Esophagus squamous epithelium (tissue), 5 donors: Measurements from ENCODE around the gene SDR9C7. TPM values are rescaled to one million over a fixed set of nuclear protein-coding genes. Genes with fewer than 3 reads are reported as not detected.
"Not testable (repeated sequence)": the region's sequence is repeated elsewhere in the genome, so short reads cannot be mapped to it uniquely, and the experiment has no call there.

Experiments used
- DNase-seq: peaks from one replicate; lab custom pipeline; 2025; lab: John Stamatoyannopoulos, UW
- H3K27ac ChIP-seq, 4 donors: fragments of 200-600 bp; sonication (generic); one replicate each; pipeline ENCODE4 v1.5.1; 2016 to 2019; ENCODE audit warnings: mild to moderate bottlenecking in 1 of 4
- H3K27me3 ChIP-seq, 4 donors: fragments of 200-600 bp; sonication (generic); 1 replicate in 3 of 4; 2 replicates in 1 of 4; pipeline versions ENCODE4 v1.5.1 to v1.6.0; 2017 to 2021; ENCODE audit warnings: antibody characterized with exemption in 1 of 4
- H3K36me3 ChIP-seq, 3 donors: fragments of 200-600 bp; sonication (generic); one replicate each; pipeline ENCODE4 v1.5.1; 2016 to 2019
- H3K4me1 ChIP-seq, 3 donors: fragments of 200-600 bp; sonication (generic); one replicate each; pipeline ENCODE4 v1.5.1; 2017 to 2019
- H3K4me3 ChIP-seq, 4 donors: fragments of 200-600 bp; sonication (generic); 1 replicate in 3 of 4; 2 replicates in 1 of 4; pipeline ENCODE4 v1.5.1; 2016 to 2019; ENCODE audit warnings: mild to moderate bottlenecking in 2 of 4, moderate library complexity in 1 of 4
- H3K9me3 ChIP-seq, 3 donors: fragments of 200-600 bp; sonication (generic); one replicate each; pipeline ENCODE4 v1.5.1; 2016 to 2019
- POLR2A ChIP-seq, 4 donors: fragments of 450-650 bp; IDR thresholded peaks; one replicate each; pipeline ENCODE4 v1.6.1; 2017; ENCODE audit warnings: antibody characterized with exemption in 4 of 4, mild to moderate bottlenecking in 4 of 4, moderate library complexity in 3 of 4
- WGBS, 2 donors: methylation state at CpG; one replicate each; pipeline ENCODE4 v1.1.5; 2018; 5-methylcytosine and 5-hydroxymethylcytosine counted together
- intact Hi-C: fragments of 100-400 bp; cut with DNase I; formaldehyde crosslinking; loops from one replicate; pipeline ENCODE4 v1.15.0; 2022
- total RNA-seq, 4 donors: library from RNA; depleted of rRNA; stranded (reverse); fragments of >200 nt; gene quantifications; one replicate each; pipeline ENCODE4 v1.1.0, GENCODE V29; 2016
- TF ChIP-seq, protein P1 (sequence below), 6 experiments: fragments of 450-650 bp in 4 of 6; fragments of 200-600 bp in 2 of 6; sonication (generic) in 2 of 6; IDR thresholded peaks; one replicate each; pipeline ENCODE4 v1.5.1; 2016 to 2019; ENCODE audit warnings: antibody characterized with exemption in 6 of 6, mild to moderate bottlenecking in 4 of 6, moderate library complexity in 4 of 6
- donor health status: DM: yes; HTN: yes; CAD: no.

Gene SDR9C7
- total RNA-seq, 4 donors from 2014 or later, result 2.9 to 42.1 (median 19.8) TPM

DNA sequence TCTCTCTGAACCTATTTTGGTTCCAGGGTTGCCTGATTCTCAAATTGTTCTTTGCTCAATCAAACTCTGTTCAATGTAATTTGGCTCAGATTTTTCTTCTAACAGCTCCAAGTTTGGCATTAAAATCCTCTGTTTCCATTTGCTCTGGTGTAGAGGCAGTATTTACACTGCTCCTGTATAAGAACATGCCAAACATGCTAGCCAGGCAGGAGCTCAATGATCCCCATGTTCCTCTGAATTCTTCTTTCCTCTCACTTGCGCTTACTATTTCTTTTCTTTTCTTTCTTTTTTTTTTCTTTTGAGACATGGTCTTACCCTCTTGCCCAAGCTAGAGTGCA lies 17.2 kb downstream of the SDR9C7 start:
- Histone ChIP-seq H3K4me3 (no peak overlapping the region), H3K9me3 (no peaks in the 10 kb centered on the region), H3K27me3 (no peaks in the 10 kb centered on the region), H3K36me3 (no peaks in the 10 kb centered on the region), H3K27ac (no peak overlapping the region), H3K4me1 (no peaks in the 10 kb centered on the region)
- intact Hi-C loops, result no loop called here
- 75 to 87% methylated on average over 1 of the region's 1 CpG for WGBS, 2 donors
- DNase-seq, result no peak
- TF ChIP-seq, protein P1, sequence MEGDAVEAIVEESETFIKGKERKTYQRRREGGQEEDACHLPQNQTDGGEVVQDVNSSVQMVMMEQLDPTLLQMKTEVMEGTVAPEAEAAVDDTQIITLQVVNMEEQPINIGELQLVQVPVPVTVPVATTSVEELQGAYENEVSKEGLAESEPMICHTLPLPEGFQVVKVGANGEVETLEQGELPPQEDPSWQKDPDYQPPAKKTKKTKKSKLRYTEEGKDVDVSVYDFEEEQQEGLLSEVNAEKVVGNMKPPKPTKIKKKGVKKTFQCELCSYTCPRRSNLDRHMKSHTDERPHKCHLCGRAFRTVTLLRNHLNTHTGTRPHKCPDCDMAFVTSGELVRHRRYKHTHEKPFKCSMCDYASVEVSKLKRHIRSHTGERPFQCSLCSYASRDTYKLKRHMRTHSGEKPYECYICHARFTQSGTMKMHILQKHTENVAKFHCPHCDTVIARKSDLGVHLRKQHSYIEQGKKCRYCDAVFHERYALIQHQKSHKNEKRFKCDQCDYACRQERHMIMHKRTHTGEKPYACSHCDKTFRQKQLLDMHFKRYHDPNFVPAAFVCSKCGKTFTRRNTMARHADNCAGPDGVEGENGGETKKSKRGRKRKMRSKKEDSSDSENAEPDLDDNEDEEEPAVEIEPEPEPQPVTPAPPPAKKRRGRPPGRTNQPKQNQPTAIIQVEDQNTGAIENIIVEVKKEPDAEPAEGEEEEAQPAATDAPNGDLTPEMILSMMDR (IDR thresholded peaks at IDR 0.05), result no peak
- no peak for TF ChIP-seq POLR2A (IDR thresholded peaks at IDR 0.05)

DNA sequence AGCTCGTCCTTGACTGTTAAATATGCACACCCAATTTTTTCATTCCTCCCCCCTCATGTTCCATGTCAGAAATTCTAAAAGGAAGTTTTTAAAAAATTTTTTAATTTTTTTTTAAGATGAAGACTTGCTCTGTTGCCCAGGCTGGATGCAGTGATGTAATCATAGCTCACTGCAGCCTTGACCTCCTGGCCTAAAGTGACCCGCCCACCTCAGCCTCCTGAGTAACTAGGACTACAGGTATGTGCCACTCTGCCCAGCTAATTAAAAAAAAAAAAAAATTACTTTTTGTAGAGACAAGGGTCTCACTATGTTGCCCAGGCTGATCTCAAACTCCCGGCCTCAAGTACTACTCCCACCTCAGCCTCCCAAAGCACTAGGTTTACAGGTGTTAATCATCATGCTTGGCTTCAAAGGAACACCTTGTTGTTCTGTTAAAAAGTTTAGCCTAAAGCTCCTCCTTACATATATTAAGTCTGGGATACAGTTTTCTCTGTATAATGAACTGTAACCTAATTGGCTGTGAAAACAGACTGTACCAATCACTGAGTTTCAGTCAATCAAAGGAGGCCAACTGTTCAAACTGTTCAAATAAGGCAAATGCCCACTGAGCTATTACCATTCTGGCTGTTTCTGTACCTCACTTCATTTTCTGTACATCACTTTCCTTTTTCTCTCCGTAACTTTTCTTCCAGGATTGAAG lies 17.8 kb downstream of the SDR9C7 start:
- TF ChIP-seq, protein P1 (IDR thresholded peaks at IDR 0.05), result no peak
- TF ChIP-seq POLR2A (IDR thresholded peaks at IDR 0.05), result no peak
- no peaks in the 10 kb centered on the region for H3K4me1 ChIP-seq
- H3K27me3 ChIP-seq, result no peaks in the 10 kb centered on the region
- H3K4me3 ChIP-seq, result no peak overlapping the region
- H3K36me3 ChIP-seq, result no peaks in the 10 kb centered on the region
- no peak overlapping the region for H3K27ac ChIP-seq
- H3K9me3 ChIP-seq, result no peaks in the 10 kb centered on the region
- no peak for DNase-seq
- intact Hi-C loops, result no loop called here
- 76 to 81% methylated on average over 4 of the region's 4 CpGs for WGBS, 2 donors

DNA sequence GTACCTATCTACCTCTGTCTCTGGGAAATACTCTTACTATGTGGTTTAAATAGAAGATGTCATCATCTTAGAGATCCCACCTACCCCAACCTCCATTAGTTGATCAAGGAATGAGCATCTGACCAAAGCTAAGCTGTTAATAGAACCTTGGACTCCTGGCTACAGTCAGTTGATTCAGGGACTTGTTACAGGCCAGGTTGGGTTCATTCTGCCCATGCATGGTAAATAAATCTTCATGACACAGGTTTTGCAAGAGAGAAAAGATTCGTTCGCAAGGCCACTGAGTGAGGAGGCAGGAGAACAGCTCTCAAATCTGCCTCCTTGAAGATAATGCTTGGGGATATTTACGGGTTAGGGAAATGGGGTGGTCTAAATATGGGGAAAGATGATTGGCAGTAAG lies 19.5 kb downstream of the SDR9C7 start:
- Histone ChIP-seq H3K36me3 (no peaks in the 10 kb centered on the region), H3K27me3 (no peaks in the 10 kb centered on the region), H3K27ac (no peak overlapping the region), H3K4me3 (no peak overlapping the region), H3K4me1 (no peaks in the 10 kb centered on the region), H3K9me3 (peaks cover 0 to 6% (median 3%) of the 10 kb centered on the region in 3 donors)
- intact Hi-C loops, result no loop called here
- DNase-seq, result no peak
- 85 to 89% methylated on average over 3 of the region's 3 CpGs for WGBS, 2 donors
- TF ChIP-seq, protein P1 (IDR thresholded peaks at IDR 0.05), result no peak
- TF ChIP-seq POLR2A (IDR thresholded peaks at IDR 0.05), result no peak

DNA sequence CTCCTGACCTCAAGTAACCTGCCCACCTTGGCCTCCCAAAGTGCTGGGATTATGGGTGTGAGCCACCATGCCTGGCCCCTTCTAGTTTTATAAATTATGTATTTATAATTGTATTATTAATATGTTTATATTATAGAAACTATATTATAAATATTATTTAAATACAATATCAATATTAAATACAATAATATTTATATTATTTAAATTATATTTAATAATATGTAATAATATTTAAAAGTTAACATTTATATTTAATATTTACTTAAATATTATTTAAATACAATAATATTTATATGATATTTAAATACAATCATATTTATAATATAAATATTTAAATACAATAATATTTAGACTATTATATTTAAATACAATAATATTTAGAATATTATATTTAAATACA lies 20.0 kb downstream of the SDR9C7 start:
- H3K9me3 ChIP-seq, result peaks cover 0 to 11% (median 8%) of the 10 kb centered on the region in 3 donors
- intact Hi-C loops, result no loop called here

DNA sequence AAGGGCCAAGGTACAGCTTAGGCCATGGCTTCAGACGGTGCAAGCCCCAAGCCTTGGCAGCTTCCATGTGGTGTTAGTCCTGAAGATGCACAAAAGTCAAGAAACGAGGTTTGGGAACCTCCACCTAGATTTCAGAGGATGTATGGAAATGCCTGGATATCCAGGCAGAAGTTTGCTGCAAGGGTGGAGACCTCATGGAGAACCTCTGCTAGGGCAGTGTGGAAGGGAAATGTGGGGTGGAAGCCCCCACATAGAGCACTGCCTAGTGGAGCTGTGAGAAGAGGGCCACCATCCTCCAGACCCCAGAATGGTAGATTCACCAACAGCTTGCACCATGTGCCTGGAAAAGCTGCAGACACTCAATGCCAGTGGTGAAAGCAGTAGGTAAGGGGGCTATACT lies 24.8 kb downstream of the SDR9C7 start:
- H3K4me1 ChIP-seq, H3K27ac ChIP-seq, H3K36me3 ChIP-seq, intact Hi-C loops, H3K27me3 ChIP-seq, DNase-seq, H3K4me3 ChIP-seq: not testable (repeated sequence)
- no CpG with 5 or more reads among the region's 2 CpGs for WGBS, 2 donors
- H3K9me3 ChIP-seq, result peaks cover 0 to 12% (median 11%) of the 10 kb centered on the region in 3 donors

More for the DNA sequence above, 20.0 kb downstream of the SDR9C7 start:
- TF ChIP-seq, protein P1 (IDR thresholded peaks at IDR 0.05), result no peak
- no peak for TF ChIP-seq POLR2A (IDR thresholded peaks at IDR 0.05)
- Histone ChIP-seq H3K27me3 (no peaks in the 10 kb centered on the region), H3K27ac (no peak overlapping the region), H3K36me3 (no peaks in the 10 kb centered on the region), H3K4me1 (no peaks in the 10 kb centered on the region), H3K4me3 (no peak overlapping the region)
- no peak for DNase-seq
